Osteocyte (in vitro differentiated cells): ENCODE measurements around the gene NCOA6. TPM values are rescaled to one million over a fixed set of nuclear protein-coding genes. Genes with fewer than 3 reads are reported as not detected.

ENCODE experiments used
- DNase-seq: peaks from one replicate; pipeline ENCODE4 v3.0.0; 2021; ENCODE audit warnings: mixed read lengths; ENCODE audit not compliant: unreplicated experiment; ENCODE audit errors: extremely low spot score
- H3K27ac Mint-ChIP-seq: one replicate; pipeline ENCODE4 v1.8.0; 2021; ENCODE audit warnings: mild to moderate bottlenecking, mixed read lengths; ENCODE audit not compliant: unreplicated experiment
- H3K27me3 Mint-ChIP-seq: one replicate; pipeline ENCODE4 v1.8.0; 2021; ENCODE audit warnings: mixed read lengths; ENCODE audit not compliant: unreplicated experiment
- H3K36me3 Mint-ChIP-seq: one replicate; pipeline ENCODE4 v1.8.0; 2021; ENCODE audit warnings: mixed read lengths; ENCODE audit not compliant: unreplicated experiment
- H3K4me1 Mint-ChIP-seq: one replicate; pipeline ENCODE4 v1.8.0; 2021; ENCODE audit warnings: mixed read lengths; ENCODE audit not compliant: unreplicated experiment
- H3K4me3 Mint-ChIP-seq: one replicate; pipeline ENCODE4 v1.8.0; 2021; ENCODE audit warnings: mild to moderate bottlenecking, moderate library complexity, mixed read lengths; ENCODE audit not compliant: unreplicated experiment
- H3K9me3 Mint-ChIP-seq: one replicate; pipeline ENCODE4 v1.8.0; 2021; ENCODE audit warnings: mixed read lengths; ENCODE audit not compliant: unreplicated experiment
- CTCF ChIP-seq: fragments of 200-600 bp; sonication (generic); IDR thresholded peaks from 2 replicates; pipeline ENCODE4 v1.5.0; 2021; ENCODE audit warnings: antibody characterized with exemption, mild to moderate bottlenecking, moderate library complexity
- total RNA-seq: library from RNA; stranded (reverse); gene quantifications from 2 replicates; pipeline ENCODE4 v1.2.1, GENCODE V29; 2021

The NCOA6 gene
- total RNA-seq, 1 donor from 2014 or later, result 33.4 TPM

- DNase-seq, result peak; percentile 69
- peaks cover 7% of the 10 kb centered on the region for H3K36me3 Mint-ChIP-seq
- H3K4me1 Mint-ChIP-seq, result peaks cover 4% of the 10 kb centered on the region
- no peak overlapping the region for H3K4me3 Mint-ChIP-seq
- TF ChIP-seq CTCF, result no peak
- no peaks in the 10 kb centered on the region for H3K27me3 Mint-ChIP-seq
- no peak overlapping the region for H3K27ac Mint-ChIP-seq
- no peaks in the 10 kb centered on the region for H3K9me3 Mint-ChIP-seq
Measured at GRCh38 chr20:34861386-34862084, 36.1 kb upstream of the NCOA6 start.

- no peak for TF ChIP-seq CTCF
- DNase-seq, result no peak
- H3K27me3 Mint-ChIP-seq, result no peaks in the 10 kb centered on the region
- no peaks in the 10 kb centered on the region for H3K9me3 Mint-ChIP-seq
- peaks cover 4% of the 10 kb centered on the region for H3K4me1 Mint-ChIP-seq
- no peak overlapping the region for H3K27ac Mint-ChIP-seq
- H3K36me3 Mint-ChIP-seq, result peaks cover 7% of the 10 kb centered on the region
- H3K4me3 Mint-ChIP-seq, result no peak overlapping the region
Measured at GRCh38 chr20:34859826-34860545, 34.5 kb upstream of the NCOA6 start.

- Mint-ChIP-seq H3K36me3 (peaks cover 7% of the 10 kb centered on the region), H3K4me1 (peaks cover 4% of the 10 kb centered on the region), H3K27me3 (no peaks in the 10 kb centered on the region), H3K27ac (no peak overlapping the region), H3K9me3 (no peaks in the 10 kb centered on the region), H3K4me3 (no peak overlapping the region)
- DNase-seq, result no peak
- no peak for TF ChIP-seq CTCF
Measured at GRCh38 chr20:34859367-34859766, 33.9 kb upstream of the NCOA6 start.

- Mint-ChIP-seq H3K4me3 (no peak overlapping the region), H3K27ac (no peak overlapping the region), H3K9me3 (no peaks in the 10 kb centered on the region), H3K27me3 (no peaks in the 10 kb centered on the region), H3K36me3 (peaks cover 18% of the 10 kb centered on the region), H3K4me1 (no peaks in the 10 kb centered on the region)
- TF ChIP-seq CTCF, result no peak
- DNase-seq, result no peak
Measured at GRCh38 chr20:34852298-34852697, 26.8 kb upstream of the NCOA6 start.

- no peaks in the 10 kb centered on the region for H3K27me3 Mint-ChIP-seq
- H3K9me3 Mint-ChIP-seq, result no peaks in the 10 kb centered on the region
- H3K27ac Mint-ChIP-seq, result no peak overlapping the region
- TF ChIP-seq CTCF, result no peak
- peaks cover 20% of the 10 kb centered on the region for H3K36me3 Mint-ChIP-seq
- no peaks in the 10 kb centered on the region for H3K4me1 Mint-ChIP-seq
- no peak overlapping the region for H3K4me3 Mint-ChIP-seq
- DNase-seq, result no peak
Measured at GRCh38 chr20:34850969-34851368, 25.5 kb upstream of the NCOA6 start.
